Fibroblast of lung (primary cell): Measurements from ENCODE around the gene ANO1. TPM values are rescaled to one million over a fixed set of nuclear protein-coding genes. Genes with fewer than 3 reads are reported as not detected.

Experiments used
- DNase-seq, 2 donors: peaks; one replicate each; pipeline versions ENCODE4 v3.0.0 to v3.0.0-alpha.2; 2010; ENCODE audit warnings: low read depth in 2 of 2
- H2AFZ ChIP-seq: 2 replicates; pipeline ENCODE4 v1.5.1; 2012; ENCODE audit warnings: low read length, control low read depth, inconsistent platforms
- H3K27ac ChIP-seq: 2 replicates; pipeline ENCODE4 v1.5.1; 2011; ENCODE audit warnings: low read length, control low read depth; ENCODE audit not compliant: insufficient read depth
- H3K27me3 ChIP-seq: 2 replicates; pipeline ENCODE4 v1.5.1; 2011; ENCODE audit warnings: mild to moderate bottlenecking, low read length; ENCODE audit not compliant: control insufficient read depth, insufficient read depth
- H3K36me3 ChIP-seq: 2 replicates; pipeline ENCODE4 v1.5.1; 2011; ENCODE audit warnings: low read length; ENCODE audit not compliant: control insufficient read depth, insufficient read depth
- H3K4me1 ChIP-seq: 2 replicates; pipeline ENCODE4 v1.5.1; 2011; ENCODE audit warnings: low read length; ENCODE audit not compliant: control insufficient read depth, insufficient read depth; ENCODE audit errors: extremely low read depth
- H3K4me2 ChIP-seq: 2 replicates; pipeline ENCODE4 v1.5.1; 2011; ENCODE audit warnings: low read length, control low read depth; ENCODE audit not compliant: insufficient read depth; ENCODE audit errors: extremely low read depth
- H3K4me3 ChIP-seq, 4 experiments: fragments of 200-600 bp in 1 of 4; sonication (generic) in 1 of 4; replicated peaks in 1 of 4; 2 replicates each; pipeline ENCODE4 v1.5.1; 2011 to 2016; ENCODE audit warnings: low read length in 4 of 4, low read depth in 3 of 4, mild to moderate bottlenecking in 3 of 4, control low read depth in 2 of 4, inconsistent platforms in 1 of 4, mixed read lengths in 1 of 4; ENCODE audit not compliant: insufficient read depth in 1 of 4; ENCODE audit errors: control extremely low read depth in 1 of 4
- H3K79me2 ChIP-seq: 2 replicates; pipeline ENCODE4 v1.5.1; 2012; ENCODE audit warnings: mild to moderate bottlenecking, low read length, inconsistent platforms; ENCODE audit not compliant: control insufficient read depth, insufficient read depth
- H3K9ac ChIP-seq: 2 replicates; pipeline ENCODE4 v1.5.1; 2011; ENCODE audit warnings: mild to moderate bottlenecking, low read length, control low read depth; ENCODE audit not compliant: insufficient read depth
- H3K9me3 ChIP-seq: 2 replicates; pipeline ENCODE4 v1.5.1; 2012; ENCODE audit warnings: low read depth, low read length; ENCODE audit not compliant: control insufficient read depth, insufficient read depth
- H4K20me1 ChIP-seq: 2 replicates; pipeline ENCODE4 v1.5.1; 2011; ENCODE audit warnings: low read length; ENCODE audit not compliant: control insufficient read depth, insufficient read depth; ENCODE audit errors: extremely low read depth
- CTCF ChIP-seq, 2 donors: IDR thresholded peaks in 1 of 2; conservative IDR thresholded peaks in 1 of 2; 1 replicate in 1 of 2; 2 replicates in 1 of 2; pipeline ENCODE4 v1.5.1; 2011 to 2012; ENCODE audit warnings: low read length in 2 of 2, control low read depth in 1 of 2, inconsistent platforms in 1 of 2, low read depth in 1 of 2, mild to moderate bottlenecking in 1 of 2
- EZH2 ChIP-seq: IDR thresholded peaks from 2 replicates; pipeline ENCODE4 v1.5.1; 2012; ENCODE audit warnings: low read length, control low read depth, mild to moderate bottlenecking; ENCODE audit errors: missing control alignments
- polyA plus RNA-seq, 2 donors: library from polyadenylated mRNA; depleted of rRNA in 1 of 2; stranded (reverse) in 1 of 2; unstranded in 1 of 2; fragments of >200 nt; gene quantifications; 2 replicates each; pipeline ENCODE4 v1.2.1, GENCODE V29; 2011 to 2012; ENCODE audit warnings: missing spikeins in 1 of 2
- total RNA-seq: library from RNA; depleted of rRNA; stranded (reverse); fragments of >200 nt; gene quantifications from 2 replicates; pipeline ENCODE4 v1.2.1, GENCODE V29; 2014

The ANO1 gene
- total and polyA plus RNA-seq, 2 donors (not counting 1 experiment from before 2014, with no cell fraction given): 0.99 to 4.1 TPM

GRCh38 chr11:70036971-70037882 is 40.9 kb upstream of the ANO1 start:
- Histone ChIP-seq H4K20me1 (no peaks in the 10 kb centered on the region), H3K4me1 (no peaks in the 10 kb centered on the region), H3K4me3 (no peak overlapping the region), H3K9me3 (no peaks in the 10 kb centered on the region), H3K9ac (no peak overlapping the region), H3K27ac (no peak overlapping the region), H3K27me3 (peaks cover 2% of the 10 kb centered on the region), H3K36me3 (no peaks in the 10 kb centered on the region), H2AFZ (no peak overlapping the region), H3K79me2 (no peaks in the 10 kb centered on the region), H3K4me2 (no peak overlapping the region)
- no peak for TF ChIP-seq CTCF (conservative IDR thresholded peaks at IDR 0.05 in 1 of 2, IDR thresholded peaks at IDR 0.05 in 1 of 2; ENCODE audit: low read depth in 1 of 2, low read length in 2 of 2)
- no peak for TF ChIP-seq EZH2
- no peak for DNase-seq

GRCh38 chr11:70038034-70038834 is 39.9 kb upstream of the ANO1 start:
- Histone ChIP-seq H3K4me1 (no peaks in the 10 kb centered on the region), H3K9me3 (no peaks in the 10 kb centered on the region), H3K79me2 (no peaks in the 10 kb centered on the region), H3K4me3 (no peak overlapping the region), H3K27ac (no peak overlapping the region), H3K27me3 (peaks cover 2% of the 10 kb centered on the region), H2AFZ (no peak overlapping the region), H3K4me2 (no peak overlapping the region), H4K20me1 (no peaks in the 10 kb centered on the region), H3K9ac (no peak overlapping the region), H3K36me3 (no peaks in the 10 kb centered on the region)
- DNase-seq: no peak
- TF ChIP-seq CTCF (conservative IDR thresholded peaks at IDR 0.05 in 1 of 2, IDR thresholded peaks at IDR 0.05 in 1 of 2; ENCODE audit: low read depth in 1 of 2, low read length in 2 of 2) (no peak), EZH2 (no peak)

- H2AFZ ChIP-seq: no peak overlapping the region
- no peak overlapping the region for H3K27ac ChIP-seq
- DNase-seq: no peak
- TF ChIP-seq CTCF (conservative IDR thresholded peaks at IDR 0.05 in 1 of 2, IDR thresholded peaks at IDR 0.05 in 1 of 2; ENCODE audit: low read depth in 1 of 2, low read length in 2 of 2) (no peak), EZH2 (no peak)
- no peaks in the 10 kb centered on the region for H4K20me1 ChIP-seq
- H3K9ac ChIP-seq: no peak overlapping the region
- no peaks in the 10 kb centered on the region for H3K4me1 ChIP-seq
- no peaks in the 10 kb centered on the region for H3K9me3 ChIP-seq
- H3K36me3 ChIP-seq: no peaks in the 10 kb centered on the region
- peaks cover 2% of the 10 kb centered on the region for H3K27me3 ChIP-seq
- H3K79me2 ChIP-seq: no peaks in the 10 kb centered on the region
- H3K4me3 ChIP-seq: no peak overlapping the region
- no peak overlapping the region for H3K4me2 ChIP-seq
These were observed 37.7 kb upstream of the ANO1 start for GRCh38 chr11:70040452-70040851.
